HG03060 (cell line): ENCODE data around the gene RCN2.
"Not testable (repeated sequence)": the region's sequence is repeated elsewhere in the genome, so short reads cannot be mapped to it uniquely, and the experiment has no call there.

ENCODE experiments used
- ATAC-seq: cut with Tn5 transposase; IDR thresholded peaks from one replicate; pipeline ENCODE4 v1.9.1; 2021; ENCODE audit warnings: low read depth, moderate number of reproducible peaks; ENCODE audit not compliant: unreplicated experiment

Gene RCN2

DNA sequence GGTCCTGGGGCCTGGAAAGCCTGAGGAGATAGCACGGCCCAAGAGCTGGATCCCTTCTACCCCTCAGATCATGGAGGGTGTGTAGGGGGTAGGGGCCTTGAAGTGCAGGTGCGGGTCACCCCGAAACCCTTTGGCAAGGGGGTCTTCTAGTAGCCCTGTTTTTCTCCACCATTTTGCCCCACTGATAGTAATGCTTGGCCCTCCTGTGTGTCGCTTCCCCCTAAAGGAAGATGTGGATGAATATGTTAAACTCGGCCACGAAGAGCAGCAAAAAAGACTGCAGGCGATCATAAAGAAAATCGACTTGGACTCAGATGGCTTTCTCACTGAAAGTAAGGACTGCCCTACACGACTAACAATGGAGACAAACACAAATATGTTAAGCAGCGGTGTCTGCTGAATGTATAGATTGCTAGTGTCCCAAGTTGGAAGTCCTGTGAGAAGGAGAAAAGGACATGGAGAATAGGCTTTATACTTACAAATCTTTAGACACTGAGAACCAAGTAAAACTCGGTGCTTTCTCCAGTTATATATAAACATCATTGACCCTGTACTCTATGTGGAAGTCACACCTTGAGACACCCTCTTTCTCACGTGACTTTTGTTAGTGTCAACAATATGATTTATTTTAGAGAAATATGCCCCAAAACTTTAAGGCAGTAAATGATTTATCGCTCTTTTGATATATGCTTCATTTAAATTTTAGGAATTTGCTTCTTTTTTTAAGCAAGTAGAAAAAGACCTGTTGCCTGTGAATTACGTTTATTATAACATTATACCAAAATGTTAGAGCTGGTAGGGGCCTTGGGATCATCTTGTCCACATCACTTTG lies 802 bp downstream of the RCN2 start:
- no peak for ATAC-seq

DNA sequence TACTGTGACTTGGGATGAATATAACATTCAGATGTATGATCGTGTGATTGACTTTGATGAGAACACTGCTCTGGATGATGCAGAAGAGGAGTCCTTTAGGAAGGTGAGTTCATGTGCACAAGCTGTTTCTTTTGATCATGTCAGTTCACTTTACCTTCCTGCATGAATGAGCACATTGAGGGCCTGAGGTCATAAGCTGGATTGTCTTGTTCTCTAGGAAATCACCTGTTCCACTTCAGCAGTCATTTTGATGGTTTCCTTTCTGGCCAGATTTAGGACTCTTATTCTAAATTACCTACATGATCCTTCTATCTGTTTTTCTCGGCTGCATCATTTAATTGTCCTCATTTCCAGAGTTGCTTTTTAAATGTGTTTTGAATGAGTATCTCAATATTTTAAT lies 4.1 kb downstream of the RCN2 start:
- no peak for ATAC-seq

- no peak for ATAC-seq
Measured at GRCh38 chr15:76936671-76937070, 5.1 kb downstream of the RCN2 start.

DNA sequence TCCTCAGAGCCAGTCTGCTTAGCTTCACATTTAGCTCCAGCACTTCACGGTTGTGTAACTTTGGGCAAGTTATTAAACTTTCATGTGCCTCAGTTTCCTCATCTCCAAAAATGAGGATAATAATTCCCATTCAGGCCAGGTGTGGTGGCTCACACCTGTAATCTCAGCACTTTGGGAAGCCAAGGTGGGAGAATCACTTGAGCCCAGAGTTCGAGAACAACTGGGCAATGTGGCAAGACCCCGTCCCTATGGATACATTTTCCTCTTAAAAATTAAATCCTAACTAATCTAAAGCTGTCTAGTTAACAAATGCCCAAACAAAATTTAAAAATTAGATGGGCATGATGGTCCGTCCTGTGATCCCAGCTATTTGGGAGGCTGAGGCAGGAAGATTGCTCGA lies 7.2 kb downstream of the RCN2 start:
- no peak for ATAC-seq

GRCh38 chr15:76939715-76940114 lies 8.2 kb downstream of the RCN2 start:
- no peak for ATAC-seq

DNA sequence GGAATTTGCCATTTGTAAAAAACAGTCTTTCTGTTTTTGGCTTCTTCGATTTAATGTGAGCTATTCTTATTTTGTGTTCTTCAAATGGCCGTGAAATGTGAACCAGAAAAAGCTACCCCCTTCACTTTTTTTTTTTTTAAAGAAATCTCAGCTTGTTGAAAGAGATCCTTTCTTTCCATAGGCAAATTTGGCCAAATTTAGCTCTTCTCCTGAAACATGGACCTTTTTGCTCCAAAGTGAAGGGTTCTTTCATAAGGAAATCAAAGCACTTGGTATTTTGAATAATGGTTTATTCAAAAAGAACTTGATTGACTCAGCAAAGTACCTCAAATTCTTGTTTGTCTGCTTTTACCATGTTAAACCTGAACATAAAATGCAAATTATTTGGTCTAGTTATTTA lies 10.1 kb downstream of the RCN2 start:
- no peak for ATAC-seq

GRCh38 chr15:76942331-76942730 lies 10.8 kb downstream of the RCN2 start:
- ATAC-seq, result no peak

- no peak for ATAC-seq
Measured at GRCh38 chr15:76945494-76946093, 14.0 kb downstream of the RCN2 start.

DNA sequence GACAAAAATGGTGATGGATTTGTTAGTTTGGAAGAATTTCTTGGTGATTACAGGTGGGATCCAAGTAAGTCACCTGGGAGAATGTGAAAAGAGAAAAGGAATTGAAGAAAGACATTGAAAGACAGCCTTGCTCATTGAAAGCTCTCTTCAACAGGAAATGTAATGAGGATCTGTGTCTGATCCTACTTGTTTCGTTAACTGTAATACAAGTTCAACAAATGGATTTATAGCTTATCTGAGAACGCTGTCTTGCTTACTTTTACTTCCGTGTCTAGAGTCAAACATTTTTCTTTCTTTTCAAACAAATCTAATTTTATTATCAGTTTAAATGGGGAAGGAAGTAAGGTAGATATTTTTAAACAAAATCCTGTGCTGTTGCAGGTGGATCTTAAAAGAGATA lies 15.9 kb downstream of the RCN2 start:
- ATAC-seq, result no peak

GRCh38 chr15:76951220-76951619 lies 19.7 kb downstream of the RCN2 start:
- ATAC-seq, result no peak

DNA sequence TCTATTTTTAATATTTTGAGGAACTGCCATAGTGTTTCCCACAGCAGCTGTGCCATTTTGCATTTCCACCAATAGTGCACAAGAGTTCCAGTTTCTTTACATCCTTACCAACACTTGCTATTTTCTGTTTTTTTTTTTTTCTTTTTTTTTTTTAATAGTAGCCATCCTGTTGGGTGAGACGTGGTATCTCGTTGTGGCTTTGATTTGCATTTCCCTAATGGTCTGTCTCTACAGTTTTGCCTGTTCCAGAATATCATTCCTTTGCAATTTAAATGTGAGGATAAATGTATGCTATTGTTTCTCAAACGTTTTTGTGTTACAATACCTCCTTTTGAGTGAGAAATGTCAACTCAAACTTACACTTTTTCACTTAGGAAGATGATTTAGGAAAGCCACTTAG lies 22.4 kb downstream of the RCN2 start:
- ATAC-seq, result no peak

DNA sequence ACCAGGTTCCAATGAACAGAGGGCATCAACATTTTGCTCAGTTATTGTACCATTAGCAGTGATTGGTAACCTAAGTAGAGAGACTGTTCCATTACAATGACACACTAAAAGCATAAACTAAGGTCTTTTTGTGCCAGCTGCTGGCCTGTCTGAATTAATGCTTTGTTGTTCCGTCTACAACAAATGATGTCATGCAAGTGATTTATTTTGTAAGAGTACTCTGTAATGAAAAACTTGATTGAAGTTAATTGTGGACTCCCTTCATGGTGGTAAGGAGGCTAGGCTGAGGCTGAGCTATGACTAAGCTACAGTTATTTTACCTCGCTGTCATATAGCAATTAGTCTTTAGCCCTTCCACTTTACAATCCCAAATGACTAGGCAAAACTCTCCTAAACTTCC lies 23.2 kb downstream of the RCN2 start:
- no peak for ATAC-seq

- ATAC-seq, result no peak
Measured at GRCh38 chr15:76961268-76962011, 29.9 kb downstream of the RCN2 start.

DNA sequence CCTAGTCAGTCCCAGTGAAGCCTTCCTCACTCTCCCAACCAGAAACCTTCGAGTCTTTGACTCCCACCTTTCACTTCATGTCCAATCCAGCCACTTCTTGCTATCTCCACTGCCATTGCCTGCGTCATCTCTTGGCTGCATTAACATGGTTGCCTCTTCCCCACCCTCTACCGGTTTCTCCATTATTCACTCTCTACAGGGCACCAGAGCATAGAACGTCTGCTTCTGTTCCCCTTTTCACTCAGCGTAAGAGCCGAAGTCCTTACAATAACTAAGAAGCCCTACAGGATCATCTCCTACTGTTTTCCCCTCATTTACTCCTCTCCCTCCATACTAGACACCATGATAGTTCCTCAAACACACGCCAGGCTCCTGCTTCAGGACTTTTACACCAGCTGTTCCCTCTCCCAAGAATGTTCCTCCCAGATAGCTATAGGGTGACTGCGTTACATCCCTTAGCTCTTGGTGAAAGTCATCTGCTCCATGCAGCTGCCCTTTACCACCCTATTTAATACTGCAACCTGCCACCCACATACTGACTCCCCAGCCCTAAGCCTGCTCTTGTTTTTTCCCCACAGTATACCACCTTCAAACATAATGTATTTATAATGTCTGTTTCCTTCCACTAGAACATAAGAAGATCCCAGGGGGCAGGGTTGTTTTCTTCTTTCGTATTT lies 30.9 kb downstream of the RCN2 start:
- no peak for ATAC-seq

DNA sequence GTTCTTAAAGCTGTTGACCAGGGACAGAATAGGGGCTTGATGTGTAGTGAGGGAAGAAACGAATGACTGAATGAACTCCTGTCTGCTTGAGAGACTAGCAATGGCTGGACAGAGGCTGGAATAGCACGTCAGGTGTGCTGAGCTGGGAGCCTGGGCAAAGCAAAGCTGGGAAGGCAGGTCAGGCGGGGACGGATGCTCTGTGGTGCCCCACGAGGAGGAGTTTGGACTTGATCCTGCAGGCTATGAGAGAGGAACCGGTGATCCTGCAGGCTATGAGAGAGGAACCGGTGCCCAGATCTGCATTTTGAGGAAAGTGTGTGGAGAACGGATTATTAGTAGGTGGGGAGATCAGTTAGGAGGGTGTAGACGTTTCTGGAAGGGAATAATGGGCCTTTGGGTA lies 32.0 kb downstream of the RCN2 start:
- ATAC-seq, result no peak

DNA sequence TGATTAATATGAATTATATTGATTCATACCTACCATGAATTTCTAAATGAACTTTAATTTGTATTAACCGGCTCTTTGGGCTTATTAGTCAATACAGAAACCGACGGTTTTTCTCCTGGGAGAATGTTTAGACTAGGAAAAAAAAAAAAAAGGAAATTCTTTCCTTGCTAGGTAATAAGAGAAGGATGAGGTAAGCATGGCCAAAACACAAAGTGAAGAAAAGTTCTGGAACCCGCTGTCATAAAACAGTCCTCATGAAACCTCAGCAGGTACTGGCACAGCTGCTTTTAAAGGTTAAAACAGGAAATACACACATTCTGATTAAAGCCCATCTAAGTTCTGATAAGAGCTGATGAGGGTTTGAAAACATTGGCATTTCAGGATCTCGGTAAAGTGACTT lies 32.6 kb downstream of the RCN2 start:
- ATAC-seq, result no peak

DNA sequence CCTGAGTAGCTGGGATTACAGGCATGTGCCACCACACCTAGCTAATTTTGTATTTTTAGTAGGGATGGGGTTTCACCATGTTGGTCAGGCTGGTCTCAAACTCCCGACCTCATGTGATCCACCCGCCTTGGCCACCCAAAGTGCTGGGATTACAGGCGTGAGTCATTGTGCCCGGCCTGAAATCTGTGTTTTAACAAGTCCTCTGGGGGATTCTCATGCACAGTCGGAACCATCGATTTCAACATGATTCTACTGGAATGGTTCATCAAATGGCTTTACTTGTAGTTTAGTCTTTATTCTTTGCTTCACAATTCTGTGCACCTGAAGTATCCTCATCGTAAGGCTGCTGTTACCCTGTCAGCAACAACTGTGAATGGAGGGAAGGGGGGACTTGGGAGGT lies 34.5 kb downstream of the RCN2 start:
- not testable (repeated sequence) for ATAC-seq

DNA sequence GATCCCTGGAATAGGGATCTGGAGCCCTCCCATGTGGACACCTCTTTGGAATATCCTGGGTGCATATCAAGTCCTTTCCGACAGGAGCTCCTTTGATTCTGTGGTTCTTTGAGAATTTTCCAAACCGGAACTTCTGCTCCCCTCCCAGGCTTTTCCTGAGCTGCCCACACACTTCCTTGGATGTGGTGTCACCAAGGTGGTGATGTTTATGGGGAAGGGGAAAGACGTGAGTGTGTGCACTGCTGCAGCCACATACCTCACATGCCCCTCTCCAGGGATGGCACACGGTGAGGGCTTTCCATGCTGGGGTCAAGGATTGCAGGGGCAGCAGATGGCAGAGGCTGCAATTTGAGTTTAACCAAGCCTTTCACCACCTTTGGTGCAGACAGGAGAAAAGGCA lies 35.5 kb downstream of the RCN2 start:
- ATAC-seq, result no peak

DNA sequence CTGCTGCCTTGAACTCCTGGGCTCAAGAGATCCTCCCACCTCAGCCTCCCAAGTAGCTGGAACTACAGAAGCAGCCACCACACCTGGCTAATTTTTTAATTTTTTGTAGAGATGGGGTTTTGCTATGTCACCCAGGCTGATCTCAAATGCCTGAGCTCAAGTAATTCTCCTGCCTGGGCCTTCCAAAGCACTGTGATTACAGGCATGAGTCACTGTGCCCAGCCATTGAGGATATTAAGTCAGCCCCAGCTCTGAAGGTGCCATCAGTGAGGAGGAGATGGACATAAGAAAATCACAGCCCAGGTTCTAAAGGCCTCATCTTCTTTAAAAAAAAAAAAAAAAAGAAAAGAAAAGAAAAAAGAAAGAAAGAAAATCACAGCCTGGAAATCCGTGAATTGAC lies 36.8 kb downstream of the RCN2 start:
- ATAC-seq, result no peak

DNA sequence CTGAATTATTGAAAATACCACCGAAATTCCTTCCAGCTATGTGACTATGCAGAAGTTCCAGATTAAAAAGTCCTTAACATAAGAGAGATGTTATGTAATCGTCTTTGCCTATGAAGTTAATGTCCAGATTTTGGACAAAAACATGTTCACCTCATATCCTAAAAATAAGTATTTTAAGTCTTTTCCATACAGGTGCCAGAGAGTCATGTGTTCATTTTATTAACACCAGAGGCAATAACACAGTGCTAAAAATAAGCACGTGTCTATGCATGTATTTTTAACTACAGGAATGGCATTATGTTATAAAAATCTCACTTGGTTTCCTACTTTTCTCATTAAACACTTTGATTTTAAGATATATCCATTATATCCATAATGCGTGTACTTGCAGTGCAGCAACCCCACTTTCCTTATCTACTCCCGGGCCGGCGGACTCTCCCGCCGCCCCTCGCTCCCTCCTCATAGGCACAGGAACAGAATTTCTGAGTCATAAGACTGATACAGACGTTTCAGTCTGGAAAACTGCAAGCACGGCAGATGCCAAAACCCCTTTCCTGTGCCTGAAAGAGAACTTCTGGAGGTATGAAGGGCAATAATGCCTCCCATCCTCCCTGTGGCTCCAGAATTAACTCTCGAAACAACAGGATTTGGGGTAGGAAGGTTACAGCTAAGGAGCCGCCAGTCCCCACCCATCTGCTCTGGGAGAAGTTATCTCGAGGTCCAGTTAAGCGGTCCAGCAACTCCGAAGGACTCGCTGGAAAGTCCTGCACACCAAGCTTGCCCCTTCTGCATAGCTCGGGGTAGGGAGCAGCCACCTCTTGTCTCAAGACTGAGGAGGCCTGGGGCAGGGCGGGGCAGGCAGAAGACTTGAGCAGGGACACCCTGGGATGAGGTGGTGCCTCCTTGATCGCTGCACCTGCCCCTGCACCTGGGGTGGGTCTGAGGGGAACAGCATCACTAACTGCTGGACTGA lies 41.1 kb downstream of the RCN2 start:
- no peak for ATAC-seq
